ENCODE measurements around the gene SERINC4.
"Not testable (repeated sequence)": the region's sequence is repeated elsewhere in the genome, so short reads cannot be mapped to it uniquely, and the experiment has no call there.

SERINC4 gene

DNA sequence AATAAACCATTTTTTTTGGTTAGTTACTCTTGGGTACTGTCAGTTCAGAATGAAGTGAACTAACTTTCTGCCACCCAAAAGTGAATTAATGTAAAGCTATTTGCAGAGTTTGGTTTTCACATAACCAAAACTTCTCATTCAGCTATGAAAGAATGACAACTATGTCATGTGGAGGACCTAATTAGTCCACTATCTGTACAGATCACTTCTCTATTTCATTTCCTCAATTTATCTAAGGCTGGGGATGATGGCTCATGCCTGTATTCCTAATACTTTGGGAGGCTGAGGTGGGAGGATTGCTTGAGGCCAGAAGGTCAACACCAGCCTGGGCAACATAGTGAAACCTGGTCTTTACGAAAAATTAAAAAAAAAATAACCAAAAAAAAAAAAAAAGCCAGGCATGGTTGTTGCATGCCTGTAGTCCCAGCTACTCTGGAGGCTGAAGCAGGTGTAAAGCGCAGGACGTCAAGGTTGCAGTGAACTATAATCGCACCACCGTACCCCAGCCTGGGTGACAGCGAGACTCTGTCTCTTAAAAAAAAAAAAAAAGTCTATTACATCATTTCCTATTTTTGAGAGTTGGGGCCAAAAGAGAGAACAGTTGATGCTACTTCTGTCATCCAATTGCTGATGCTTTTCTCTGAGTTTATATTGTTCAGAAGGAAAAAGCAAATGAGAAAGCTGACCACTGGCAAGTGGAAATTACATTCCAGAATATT lies 9.1 kb upstream of the SERINC4 start:
- no peaks in the 10 kb centered on the region for H3K4me1 ChIP-seq (ENCODE audit: insufficient read depth, low read length)
- no peaks in the 10 kb centered on the region for H3K9me3 ChIP-seq (ENCODE audit: control insufficient read depth, insufficient read depth, low read length)
- H3K9ac ChIP-seq (ENCODE audit: low read depth, low read length), result no peak overlapping the region
- peaks cover 44% of the 10 kb centered on the region for H3K36me3 ChIP-seq (ENCODE audit: insufficient read depth, low read length)

DNA sequence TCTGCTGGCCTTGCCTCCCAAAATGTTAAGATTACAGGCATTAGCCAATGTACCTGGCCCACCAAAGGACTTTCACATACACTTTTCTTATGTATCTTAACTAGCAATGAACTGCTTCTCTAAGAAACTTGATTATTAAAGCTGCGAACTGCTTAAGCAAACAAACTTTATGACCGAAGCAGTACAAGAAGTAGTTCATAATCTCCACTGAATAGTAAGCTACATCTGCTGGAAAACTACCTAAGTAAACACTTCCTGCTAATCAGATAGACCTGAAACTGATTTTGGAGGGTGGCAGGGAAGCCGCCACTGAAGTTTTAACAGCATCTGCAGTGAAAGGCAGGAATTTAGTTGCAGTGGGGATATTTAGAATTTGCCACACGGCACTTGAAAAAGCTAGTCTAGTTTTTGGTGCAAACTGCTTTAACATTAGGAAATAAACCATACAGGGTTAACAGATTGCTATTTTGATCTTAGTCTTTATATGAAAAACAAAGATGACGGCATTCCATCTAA lies 8.5 kb upstream of the SERINC4 start:
- H3K9ac ChIP-seq (ENCODE audit: low read depth, low read length), result no peak overlapping the region
- no peaks in the 10 kb centered on the region for H3K4me1 ChIP-seq (ENCODE audit: insufficient read depth, low read length)
- no peaks in the 10 kb centered on the region for H3K9me3 ChIP-seq (ENCODE audit: control insufficient read depth, insufficient read depth, low read length)
- H3K36me3 ChIP-seq (ENCODE audit: insufficient read depth, low read length), result peaks cover 41% of the 10 kb centered on the region

DNA sequence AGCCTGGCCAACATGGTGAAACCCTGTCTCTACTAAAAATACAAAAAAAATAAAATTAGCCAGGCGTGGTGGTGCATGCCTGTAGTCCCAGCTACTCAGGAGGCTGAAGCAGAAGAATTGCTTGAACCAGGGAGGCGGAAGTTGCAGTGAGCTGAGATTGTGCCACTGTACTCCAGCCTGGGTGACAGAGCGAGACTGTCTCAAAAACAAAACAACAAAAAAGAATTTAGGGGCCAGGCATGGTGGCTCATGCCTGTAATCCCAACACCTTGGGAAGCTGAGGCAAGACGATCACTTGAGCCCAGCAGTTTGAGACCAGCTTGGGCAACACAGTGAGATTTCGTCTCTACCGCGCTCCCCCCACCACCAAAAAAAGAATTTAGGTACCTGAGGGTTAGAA lies 2.7 kb upstream of the SERINC4 start:
- not testable (repeated sequence) for H3K9me3 ChIP-seq (ENCODE audit: control insufficient read depth, insufficient read depth, low read length); H3K9ac ChIP-seq (ENCODE audit: low read depth, low read length); H3K4me1 ChIP-seq (ENCODE audit: insufficient read depth, low read length)
- H3K36me3 ChIP-seq (ENCODE audit: insufficient read depth, low read length), result peaks cover 16% of the 10 kb centered on the region

DNA sequence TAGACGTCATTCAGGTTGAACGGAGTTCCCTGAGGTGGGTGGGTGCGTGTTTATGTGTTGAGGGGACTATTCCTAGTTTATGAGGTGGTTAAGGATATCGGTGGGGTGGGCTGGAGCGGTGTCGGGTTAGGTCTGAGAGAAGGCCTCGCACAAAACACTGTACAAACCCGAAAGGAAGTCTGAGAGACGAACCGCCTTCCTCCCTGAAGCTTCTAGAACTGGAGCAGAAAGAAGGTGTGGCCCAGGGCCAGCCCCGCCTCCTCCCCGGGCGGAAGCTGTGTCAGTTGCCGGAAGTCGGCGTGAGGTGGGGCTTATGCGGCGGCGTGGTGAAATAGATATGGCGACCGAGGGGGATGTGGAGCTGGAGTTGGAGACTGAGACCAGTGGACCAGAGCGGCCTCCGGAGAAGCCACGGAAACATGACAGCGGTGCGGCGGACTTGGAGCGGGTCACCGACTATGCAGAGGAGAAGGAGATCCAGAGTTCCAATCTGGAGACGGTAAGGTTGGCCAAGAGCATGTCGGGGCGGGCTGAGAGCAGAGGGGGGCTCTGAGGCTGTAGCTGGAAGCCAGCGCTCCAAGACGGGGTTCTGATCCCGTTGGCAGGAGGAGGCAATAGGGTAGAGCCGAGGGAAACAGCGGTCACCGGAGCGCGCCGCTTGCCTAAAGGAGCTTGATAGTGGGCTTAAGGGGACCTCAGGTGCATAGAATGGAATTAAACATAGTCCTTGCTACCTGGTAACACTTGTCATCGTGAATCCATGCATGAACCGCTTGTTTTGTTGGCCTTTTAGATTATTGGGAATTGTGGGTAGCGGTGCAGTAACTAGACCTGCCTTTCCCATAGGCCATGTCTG lies 494 bp upstream of the SERINC4 start, which contains the start of gene HYPK:
Gene HYPK (plus strand): TSS at position 314 of the 856 bp plus-strand sequence. CDS start 24 bp downstream, at position 338.
- Histone ChIP-seq H3K9ac (ENCODE audit: low read depth, low read length) (peak within 1 kb of the TSS; percentile 79), H3K4me1 (ENCODE audit: insufficient read depth, low read length) (peaks cover 4% of the 10 kb centered on the region; the same call in 1 of the 2 replicates), H3K36me3 (ENCODE audit: insufficient read depth, low read length) (peaks cover 9% of the 10 kb centered on the region), H3K9me3 (ENCODE audit: control insufficient read depth, insufficient read depth, low read length) (no peaks in the 10 kb centered on the region)

DNA sequence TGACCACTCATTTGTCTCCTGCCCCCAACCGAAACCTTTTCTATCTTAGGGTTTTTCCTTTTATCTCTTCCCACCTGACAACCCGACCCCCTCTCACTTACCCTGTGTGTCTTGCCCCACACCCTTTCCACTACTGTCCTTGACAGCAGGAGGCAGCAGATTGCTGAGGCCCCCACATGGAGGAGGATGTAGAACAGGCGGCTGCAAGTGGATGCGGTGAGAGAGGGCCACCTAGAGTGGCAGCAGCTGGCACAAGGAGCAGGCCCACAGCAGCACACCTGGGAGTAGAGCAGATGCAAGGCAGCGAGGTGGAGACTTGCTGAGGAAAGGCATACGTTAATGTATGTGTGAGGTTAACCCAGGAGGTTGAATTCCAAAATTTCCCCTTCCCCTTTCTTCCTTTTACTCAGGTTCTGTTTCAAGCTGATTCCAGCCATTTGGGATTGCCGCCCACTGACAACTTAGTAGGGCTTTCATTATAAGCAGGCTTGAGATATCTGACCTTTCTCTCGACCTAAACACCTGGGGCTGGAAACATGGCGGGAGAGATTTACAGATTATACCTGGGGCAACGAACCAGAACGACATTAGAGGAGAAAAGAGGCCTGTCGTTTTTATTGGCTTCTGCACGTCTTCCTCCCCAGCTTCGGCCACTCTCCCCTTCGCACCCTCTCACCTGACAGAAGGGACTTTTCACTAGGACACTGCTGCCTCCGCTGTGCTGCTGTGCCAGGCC lies 643 bp downstream of the SERINC4 start:
- peaks cover 13% of the 10 kb centered on the region; the same call in 1 of the 2 replicates for H3K4me1 ChIP-seq (ENCODE audit: insufficient read depth, low read length)
- H3K36me3 ChIP-seq (ENCODE audit: insufficient read depth, low read length), result peaks cover 11% of the 10 kb centered on the region
- no peak overlapping the region for H3K9ac ChIP-seq (ENCODE audit: low read depth, low read length)
- no peaks in the 10 kb centered on the region for H3K9me3 ChIP-seq (ENCODE audit: control insufficient read depth, insufficient read depth, low read length)

DNA sequence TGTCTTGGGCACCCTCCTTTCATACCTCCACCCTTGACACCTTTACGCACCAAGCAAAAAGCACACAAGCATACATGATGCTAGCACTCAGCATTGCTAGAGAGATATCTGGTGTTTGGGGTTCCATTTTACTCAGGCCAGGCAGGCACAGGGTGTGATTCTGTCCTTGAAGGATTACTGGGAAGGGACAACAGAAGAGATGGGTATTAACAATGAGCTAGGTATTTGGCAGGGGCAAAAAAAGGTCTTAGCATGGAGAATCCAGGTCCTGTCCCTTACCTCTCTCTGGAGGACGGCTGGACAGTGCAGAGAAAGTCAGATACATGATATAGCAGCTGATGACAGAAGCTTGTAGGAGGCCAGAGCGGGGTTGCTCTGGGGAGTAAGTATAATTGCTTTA lies 3.5 kb downstream of the SERINC4 start:
- H3K4me1 ChIP-seq (ENCODE audit: insufficient read depth, low read length), result peaks cover 15% of the 10 kb centered on the region; the same call in 1 of the 2 replicates
- no peaks in the 10 kb centered on the region for H3K9me3 ChIP-seq (ENCODE audit: control insufficient read depth, insufficient read depth, low read length)
- H3K9ac ChIP-seq (ENCODE audit: low read depth, low read length), result no peak overlapping the region
- peaks cover 18% of the 10 kb centered on the region for H3K36me3 ChIP-seq (ENCODE audit: insufficient read depth, low read length)

DNA sequence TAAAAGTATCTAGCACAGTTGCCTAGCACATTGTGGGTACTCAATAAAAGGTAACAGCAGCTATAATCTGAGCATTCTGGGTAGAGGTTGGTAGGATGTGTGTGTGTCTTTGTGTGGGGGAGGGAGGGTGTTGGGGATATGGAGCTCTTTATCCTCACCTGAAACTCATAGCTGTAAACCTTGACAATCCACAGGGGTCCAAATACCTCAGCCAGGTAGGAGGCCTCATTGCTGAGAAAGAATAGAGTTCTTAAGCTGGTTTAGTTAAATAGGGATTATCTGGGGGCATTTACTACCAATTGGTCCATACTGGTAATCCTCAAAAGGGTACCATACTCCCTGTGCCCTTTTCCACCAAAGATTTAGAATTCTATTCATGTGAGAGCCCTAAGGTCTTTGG lies 4.0 kb downstream of the SERINC4 start:
- H3K9ac ChIP-seq (ENCODE audit: low read depth, low read length), result no peak overlapping the region
- H3K4me1 ChIP-seq (ENCODE audit: insufficient read depth, low read length), result peaks cover 15% of the 10 kb centered on the region; the same call in 1 of the 2 replicates
- H3K36me3 ChIP-seq (ENCODE audit: insufficient read depth, low read length), result peaks cover 18% of the 10 kb centered on the region
- no peaks in the 10 kb centered on the region for H3K9me3 ChIP-seq (ENCODE audit: control insufficient read depth, insufficient read depth, low read length)

DNA sequence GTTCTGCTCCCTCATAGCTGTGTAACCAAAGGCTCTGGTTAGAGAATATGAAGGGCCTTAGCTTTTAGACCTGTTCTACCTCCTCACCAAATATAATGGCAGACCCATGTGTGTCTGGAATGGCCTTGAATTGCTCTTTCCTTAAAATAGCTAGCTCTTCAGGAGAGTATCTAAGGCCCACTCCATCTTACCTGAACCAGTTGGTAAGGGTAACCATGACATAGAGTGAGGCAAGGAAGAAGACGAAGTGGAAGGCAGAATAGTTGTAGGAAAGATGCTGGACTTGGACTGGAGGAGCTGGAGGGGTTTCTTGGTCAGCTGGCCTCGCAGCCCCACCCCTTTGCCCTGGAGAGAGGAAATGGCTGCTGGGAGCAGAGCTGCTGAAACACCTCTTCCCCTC lies 4.8 kb downstream of the SERINC4 start:
- H3K9ac ChIP-seq (ENCODE audit: low read depth, low read length), result no peak overlapping the region
- H3K4me1 ChIP-seq (ENCODE audit: insufficient read depth, low read length), result peaks cover 15% of the 10 kb centered on the region; the same call in 1 of the 2 replicates
- peaks cover 18% of the 10 kb centered on the region for H3K36me3 ChIP-seq (ENCODE audit: insufficient read depth, low read length)
- H3K9me3 ChIP-seq (ENCODE audit: control insufficient read depth, insufficient read depth, low read length), result no peaks in the 10 kb centered on the region

DNA sequence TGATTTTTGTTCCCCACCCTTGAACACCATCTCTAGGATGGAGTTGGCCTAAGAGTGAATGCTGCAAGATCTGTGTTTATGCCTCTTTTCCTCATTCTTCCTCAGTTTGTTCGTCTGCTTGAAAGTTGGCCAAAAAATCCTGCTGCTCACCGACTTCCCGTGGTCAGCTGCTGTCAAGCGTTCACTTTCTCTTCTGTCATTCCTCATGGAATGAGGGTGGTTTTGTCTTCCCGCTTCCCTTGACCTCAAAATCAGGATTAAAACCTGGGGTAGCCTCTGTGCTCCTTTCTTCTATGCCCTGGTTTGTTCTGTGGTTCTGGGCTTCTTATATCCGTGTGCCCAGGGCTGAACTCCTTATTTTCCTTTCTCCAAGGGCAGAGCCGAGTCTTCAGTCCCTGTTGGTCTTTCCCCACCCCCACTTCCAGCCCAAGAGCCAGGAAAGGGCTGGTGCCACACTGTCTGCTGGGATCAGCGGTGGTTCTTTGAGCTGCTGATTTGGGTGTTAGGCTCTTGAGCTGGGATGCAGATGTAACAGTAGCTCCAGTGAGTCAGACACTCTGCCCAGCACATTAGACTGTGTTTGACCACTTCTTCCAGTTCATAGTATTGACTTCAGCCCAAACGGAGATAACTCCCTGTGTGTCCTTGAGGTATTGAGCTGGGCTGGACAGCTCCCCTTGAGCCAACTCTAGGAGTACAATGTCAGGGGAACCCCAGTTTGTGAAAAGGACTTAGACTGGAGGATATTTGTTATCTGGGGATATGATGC lies 5.6 kb downstream of the SERINC4 start:
- H3K4me1 ChIP-seq (ENCODE audit: insufficient read depth, low read length), result peaks cover 15% of the 10 kb centered on the region; the same call in 1 of the 2 replicates
- no peak overlapping the region for H3K9ac ChIP-seq (ENCODE audit: low read depth, low read length)
- peaks cover 18% of the 10 kb centered on the region for H3K36me3 ChIP-seq (ENCODE audit: insufficient read depth, low read length)
- H3K9me3 ChIP-seq (ENCODE audit: control insufficient read depth, insufficient read depth, low read length), result no peaks in the 10 kb centered on the region

DNA sequence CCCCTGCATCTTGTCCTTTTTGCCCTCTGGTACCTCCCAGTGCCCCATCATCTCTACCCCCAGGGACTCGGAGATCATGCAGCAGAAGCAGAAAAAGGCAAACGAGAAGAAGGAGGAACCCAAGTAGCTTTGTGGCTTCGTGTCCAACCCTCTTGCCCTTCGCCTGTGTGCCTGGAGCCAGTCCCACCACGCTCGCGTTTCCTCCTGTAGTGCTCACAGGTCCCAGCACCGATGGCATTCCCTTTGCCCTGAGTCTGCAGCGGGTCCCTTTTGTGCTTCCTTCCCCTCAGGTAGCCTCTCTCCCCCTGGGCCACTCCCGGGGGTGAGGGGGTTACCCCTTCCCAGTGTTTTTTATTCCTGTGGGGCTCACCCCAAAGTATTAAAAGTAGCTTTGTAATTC lies 6.4 kb downstream of the SERINC4 start:
- no peak overlapping the region; the same call in 1 of the 2 replicates for H3K9ac ChIP-seq (ENCODE audit: low read depth, low read length)
- peaks cover 18% of the 10 kb centered on the region for H3K36me3 ChIP-seq (ENCODE audit: insufficient read depth, low read length)
- H3K9me3 ChIP-seq (ENCODE audit: control insufficient read depth, insufficient read depth, low read length), result no peaks in the 10 kb centered on the region
- H3K4me1 ChIP-seq (ENCODE audit: insufficient read depth, low read length), result peaks cover 15% of the 10 kb centered on the region; the same call in 1 of the 2 replicates

DNA sequence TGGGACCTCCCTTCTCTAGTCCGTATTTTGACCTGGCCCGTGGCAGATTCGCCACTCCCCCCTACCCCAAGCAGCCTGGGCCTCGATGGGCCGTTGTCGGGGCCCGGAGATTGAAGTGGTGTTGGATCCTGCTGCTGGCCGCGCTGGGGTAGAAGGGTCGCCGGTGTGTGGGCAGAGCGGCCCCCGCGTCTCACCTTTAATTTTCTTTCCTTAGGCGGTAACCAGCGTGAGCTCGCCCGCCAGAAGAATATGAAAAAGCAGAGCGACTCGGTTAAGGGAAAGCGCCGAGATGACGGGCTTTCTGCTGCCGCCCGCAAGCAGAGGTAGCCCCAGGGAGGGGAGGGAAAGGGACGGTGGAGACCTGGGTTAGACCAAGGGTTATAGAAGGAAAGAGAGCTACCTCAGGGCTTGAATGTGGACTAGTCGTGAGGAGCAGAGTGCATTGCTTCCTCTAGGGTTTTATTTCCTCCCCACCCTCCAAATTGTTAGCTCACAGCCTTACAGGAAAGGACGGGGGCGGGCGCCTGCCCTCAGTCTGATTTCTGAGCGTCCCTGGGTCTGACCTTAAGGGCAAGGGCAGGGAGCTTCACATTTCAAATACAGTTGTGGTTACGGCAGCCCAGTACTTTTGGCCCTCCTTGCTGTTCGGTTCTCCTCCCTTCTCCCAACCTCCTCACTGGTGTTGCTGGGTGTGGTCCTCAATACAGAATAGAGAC lies 7.1 kb downstream of the SERINC4 start:
- peak overlapping the region; percentile 83 for H3K9ac ChIP-seq (ENCODE audit: low read depth, low read length)
- no peaks in the 10 kb centered on the region for H3K9me3 ChIP-seq (ENCODE audit: control insufficient read depth, insufficient read depth, low read length)
- peaks cover 18% of the 10 kb centered on the region for H3K36me3 ChIP-seq (ENCODE audit: insufficient read depth, low read length)
- H3K4me1 ChIP-seq (ENCODE audit: insufficient read depth, low read length), result peaks cover 15% of the 10 kb centered on the region; the same call in 1 of the 2 replicates

DNA sequence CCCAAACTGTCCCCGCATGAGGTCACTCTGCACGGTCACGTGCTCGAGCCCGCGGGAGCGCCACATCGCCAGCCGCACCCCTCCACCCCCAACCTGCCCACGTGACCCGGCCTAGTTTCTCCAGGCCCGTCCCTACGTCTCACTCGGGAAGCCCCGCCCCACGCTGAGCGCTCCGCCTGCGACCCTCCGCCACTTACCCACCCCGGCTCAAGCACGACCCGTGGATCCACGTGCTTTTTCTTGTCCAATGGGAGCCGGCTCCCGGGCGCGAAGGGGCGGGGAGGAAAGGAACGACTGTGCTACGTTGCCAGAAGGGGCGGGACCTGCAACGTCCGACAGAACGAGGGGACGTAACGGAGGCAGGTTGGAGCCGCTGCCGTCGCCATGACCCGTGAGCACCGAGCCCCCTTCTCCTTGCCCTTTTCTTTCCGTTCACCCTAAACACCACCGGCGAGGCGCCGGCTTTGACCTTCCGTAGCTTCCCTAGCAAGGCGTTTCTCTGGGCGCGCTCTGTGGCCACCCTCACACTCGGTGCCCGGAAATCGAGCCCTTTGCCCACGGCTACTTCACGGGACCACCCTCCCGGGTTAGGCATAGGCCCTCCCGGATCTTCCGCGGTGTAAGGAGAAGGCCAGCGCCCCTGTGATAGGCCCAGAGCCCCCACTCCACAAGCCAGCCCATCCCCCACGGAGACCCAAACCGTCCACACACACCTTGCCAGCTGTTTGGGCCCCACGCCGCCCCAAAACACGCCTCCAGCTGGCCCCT lies 7.8 kb downstream of the SERINC4 start, which contains the start of gene SERF2:
Gene SERF2 (plus strand): TSS at position 328 of the 768 bp plus-strand sequence. CDS start 57 bp downstream, at position 385.
- Histone ChIP-seq H3K4me1 (ENCODE audit: insufficient read depth, low read length) (peaks cover 15% of the 10 kb centered on the region; the same call in 1 of the 2 replicates), H3K9ac (ENCODE audit: low read depth, low read length) (peak within 1 kb of the TSS; percentile 83), H3K9me3 (ENCODE audit: control insufficient read depth, insufficient read depth, low read length) (no peaks in the 10 kb centered on the region), H3K36me3 (ENCODE audit: insufficient read depth, low read length) (peaks cover 18% of the 10 kb centered on the region)
